AG08395 (cell line): Measurements from ENCODE around the gene MCU.

Experiments
- DNase-seq: peaks from one replicate; pipeline ENCODE4 v3.0.0; 2012; ENCODE audit warnings: mixed read lengths, low spot score

Gene MCU

GRCh38 chr10:72846238-72846637 lies 154.3 kb downstream of the MCU start:
- peak; percentile 13 for DNase-seq

GRCh38 chr10:72847681-72848080 lies 155.7 kb downstream of the MCU start:
- no peak for DNase-seq

GRCh38 chr10:72850861-72851260 lies 158.9 kb downstream of the MCU start:
- DNase-seq, result no peak

DNA sequence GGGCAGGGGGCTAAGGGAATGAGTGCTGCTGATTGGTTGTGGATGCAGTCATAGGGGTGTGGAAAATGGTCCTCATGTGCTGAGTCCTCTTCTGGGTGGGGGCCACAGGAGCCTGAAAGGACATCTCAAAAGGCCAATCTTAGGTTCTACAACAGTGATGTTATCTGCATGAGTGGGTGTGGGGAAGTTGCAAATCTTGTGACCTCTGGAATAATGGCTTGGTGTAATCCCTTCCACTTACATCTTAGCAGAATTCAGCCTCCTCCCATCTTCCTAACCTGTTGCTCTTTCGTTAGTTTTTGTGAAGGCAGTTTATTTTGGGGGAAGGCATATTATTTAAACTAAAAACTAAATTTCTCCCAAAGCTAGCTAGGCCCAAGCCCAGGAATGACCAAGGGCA lies 159.6 kb downstream of the MCU start:
- DNase-seq, result no peak

DNA sequence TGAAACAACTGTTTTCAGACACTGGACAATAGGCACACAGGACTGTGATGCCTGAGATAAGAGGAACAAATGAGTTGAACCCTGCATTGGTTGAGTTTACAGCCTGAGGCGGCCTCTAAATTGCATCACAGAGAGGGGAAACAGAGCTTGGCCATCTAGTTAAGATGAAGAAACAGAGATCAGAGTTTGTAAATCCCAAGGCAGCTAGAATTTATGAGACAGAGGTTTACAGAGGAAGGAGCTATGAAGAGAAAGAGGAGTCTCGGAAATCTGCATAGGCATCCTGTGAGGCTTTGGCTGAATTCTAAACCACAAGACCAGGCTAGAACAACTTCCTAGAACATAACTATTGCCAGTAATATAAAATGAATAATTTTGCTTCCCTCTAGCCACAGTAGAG lies 160.6 kb downstream of the MCU start:
- no peak for DNase-seq

GRCh38 chr10:72855129-72855528 lies 163.2 kb downstream of the MCU start:
- no peak for DNase-seq

DNA sequence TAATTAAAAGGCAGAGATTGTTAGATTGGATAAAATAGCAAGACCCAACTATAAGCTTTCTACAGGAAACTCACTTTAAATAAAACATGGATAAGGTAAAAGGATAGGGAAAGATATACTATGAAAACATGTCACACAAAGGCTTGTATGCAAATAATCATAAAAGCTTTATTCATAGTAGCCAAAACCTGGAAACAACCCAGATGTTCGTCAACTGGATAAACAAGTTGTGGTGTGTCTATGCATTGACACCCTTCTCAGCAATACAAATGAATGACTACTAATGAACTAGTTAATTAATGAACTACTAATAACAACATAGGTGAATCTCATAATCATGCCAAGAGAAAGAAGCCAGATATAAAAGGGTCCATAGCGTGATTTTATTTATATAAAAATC lies 163.8 kb downstream of the MCU start:
- DNase-seq, result no peak

- DNase-seq, result no peak
Measured at GRCh38 chr10:72858067-72858466, 166.1 kb downstream of the MCU start.

GRCh38 chr10:72862957-72863356 lies 171.0 kb downstream of the MCU start:
- DNase-seq, result no peak

DNA sequence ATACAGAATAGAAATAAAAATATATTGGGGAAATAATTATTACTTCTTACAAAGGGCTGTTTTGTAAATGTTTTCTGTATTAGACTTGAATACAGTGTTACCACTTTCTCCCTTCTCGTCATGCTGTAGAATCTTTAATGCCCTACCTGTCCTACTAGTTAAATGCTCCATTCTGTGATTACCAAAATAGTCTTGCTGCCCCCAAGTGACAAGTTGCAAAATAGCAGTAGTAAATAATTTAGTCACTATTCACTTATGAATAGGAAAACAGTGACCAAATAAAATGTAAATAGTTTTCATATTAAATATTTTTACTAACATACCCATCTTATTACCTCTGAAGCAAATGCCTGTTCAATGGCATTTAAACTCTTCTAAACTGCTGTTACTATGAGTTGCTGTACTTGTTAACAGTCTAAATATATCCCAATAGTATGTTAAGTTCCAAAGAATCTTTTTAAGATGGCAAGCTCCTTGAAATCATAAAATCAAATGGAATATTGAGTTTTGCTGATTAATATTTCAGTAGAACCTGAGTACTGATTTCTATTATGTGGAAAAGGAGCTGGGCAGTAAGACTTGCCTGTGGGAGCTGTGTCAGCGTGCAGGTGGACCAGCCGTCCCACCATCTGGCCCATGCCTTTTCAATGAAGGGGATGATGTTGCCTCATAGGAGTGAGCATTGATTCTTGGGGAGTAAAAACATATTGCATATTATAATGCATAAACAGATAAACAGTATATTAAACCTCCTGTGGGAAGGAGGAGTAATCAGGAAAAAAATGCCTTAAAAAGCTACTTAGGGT lies 183.5 kb downstream of the MCU start:
- peak; percentile 22 for DNase-seq

- no peak for DNase-seq
Measured at GRCh38 chr10:72879245-72879644, 187.3 kb downstream of the MCU start.

DNA sequence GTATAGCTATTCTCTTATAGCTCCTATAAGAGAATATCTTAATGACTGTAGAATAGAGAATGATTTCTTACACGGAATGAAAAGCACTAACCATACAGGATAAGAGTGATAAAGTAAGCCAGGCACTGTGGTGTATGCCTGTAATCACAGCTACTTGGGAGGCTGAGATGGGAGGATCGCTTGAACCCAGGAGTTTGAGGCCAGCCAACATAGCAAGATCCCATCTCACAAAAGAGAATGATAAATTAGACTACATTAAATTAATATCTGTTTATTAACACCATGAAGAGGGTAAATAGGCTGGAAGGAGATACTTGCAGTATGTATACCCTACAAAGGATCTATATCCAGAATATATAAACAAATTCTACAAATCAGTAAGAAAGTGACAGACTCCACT lies 189.3 kb downstream of the MCU start:
- DNase-seq, result no peak

GRCh38 chr10:72883861-72884260 lies 191.9 kb downstream of the MCU start:
- no peak for DNase-seq

DNA sequence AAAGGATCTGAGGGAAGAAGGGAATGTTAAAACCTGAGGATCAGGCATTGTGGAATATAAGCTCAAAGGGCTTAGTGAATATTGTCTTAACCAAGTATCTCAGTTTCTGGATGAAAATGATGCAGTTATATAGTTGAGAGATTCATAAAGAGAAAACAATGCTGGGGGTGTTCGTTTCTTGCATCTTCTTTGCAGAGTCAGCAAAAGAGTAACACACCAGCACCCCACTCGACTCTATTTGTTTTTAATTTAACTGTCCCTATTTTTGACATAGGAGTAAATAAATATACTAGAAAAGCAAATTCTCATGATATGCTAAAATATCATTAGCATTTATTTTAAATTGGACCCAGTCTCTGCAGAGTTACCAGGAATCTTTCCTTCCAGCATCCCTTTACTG lies 194.0 kb downstream of the MCU start:
- DNase-seq, result no peak

DNA sequence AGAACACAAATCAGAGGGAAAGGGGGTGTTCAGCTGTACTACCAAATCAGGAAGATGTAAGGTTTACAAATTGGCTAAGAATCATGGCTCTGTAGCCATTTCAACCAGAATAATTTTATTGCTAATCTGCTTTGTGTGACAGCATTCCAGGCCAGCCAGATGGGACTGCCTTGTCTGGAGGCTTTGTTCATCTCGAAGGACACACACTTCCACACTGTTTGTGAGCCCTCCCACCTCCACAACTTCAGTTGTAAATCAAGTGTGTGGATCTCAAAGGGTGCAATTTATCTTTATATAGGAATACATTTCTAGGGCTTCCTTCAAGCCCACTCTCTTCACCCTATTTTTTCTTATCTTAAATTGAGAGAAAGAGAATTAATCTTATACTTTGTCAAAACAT lies 194.7 kb downstream of the MCU start:
- no peak for DNase-seq

GRCh38 chr10:72887043-72887442 lies 195.1 kb downstream of the MCU start:
- no peak for DNase-seq

- DNase-seq, result no peak
Measured at GRCh38 chr10:72888151-72888638, 196.3 kb downstream of the MCU start.

- no peak for DNase-seq
Measured at GRCh38 chr10:72889391-72889831, 197.5 kb downstream of the MCU start.

DNA sequence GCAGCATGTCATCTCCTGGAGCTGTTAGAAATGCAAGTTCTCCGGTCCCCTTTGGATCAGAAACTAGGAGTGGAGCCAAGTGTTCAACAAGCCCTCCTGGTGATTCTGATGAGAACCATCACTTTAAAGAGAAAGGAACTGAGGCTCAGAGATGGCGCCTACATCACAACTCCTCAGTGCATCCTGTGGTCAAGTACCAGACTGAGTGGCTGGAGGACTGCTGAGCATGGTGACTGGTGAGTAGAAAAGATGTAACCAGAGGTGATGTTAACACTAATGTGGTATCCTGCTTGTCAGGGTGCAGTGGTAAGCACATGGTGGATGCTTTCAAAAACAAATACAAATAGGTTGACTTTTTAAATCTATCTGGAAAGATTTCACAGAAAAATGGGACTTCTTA lies 198.1 kb downstream of the MCU start:
- no peak for DNase-seq

GRCh38 chr10:72893136-72893798 lies 201.3 kb downstream of the MCU start, which contains the start of gene OIT3:
OIT3 (plus strand) TSS chr10:72893739; CDS start chr10:72893799, 60 bp downstream.
- DNase-seq, result no peak

DNA sequence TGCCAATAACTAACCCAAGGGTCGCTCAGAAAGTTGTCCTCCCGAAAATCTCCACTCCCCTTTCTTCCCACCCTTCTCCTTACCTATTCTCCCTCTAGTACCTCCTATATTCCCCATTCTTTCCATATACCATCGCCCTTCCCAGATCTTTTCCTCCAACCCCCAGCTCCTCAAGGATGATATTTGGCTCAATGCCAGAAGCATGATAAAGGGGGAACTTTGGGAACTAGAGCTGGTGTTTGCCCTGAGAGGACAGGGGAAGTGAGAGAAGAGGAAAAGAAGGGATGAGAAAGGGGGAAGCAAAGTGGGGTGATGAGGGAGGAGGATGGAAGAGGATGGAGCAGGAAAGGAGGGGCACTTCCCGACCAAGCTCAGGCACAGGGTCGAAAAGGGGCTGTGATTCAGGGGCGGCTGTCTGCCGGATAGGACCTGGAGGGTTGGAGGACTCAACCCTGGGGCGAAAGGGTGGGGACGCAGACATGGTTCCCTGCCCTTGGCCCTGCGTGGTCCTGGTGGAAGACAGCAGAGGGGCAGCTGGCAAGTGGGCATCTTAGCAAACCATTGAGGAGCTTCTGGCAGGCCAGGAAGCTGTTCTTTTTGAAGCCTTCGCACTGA lies 203.4 kb downstream of the MCU start:
- no peak for DNase-seq

- DNase-seq, result no peak
Measured at GRCh38 chr10:72898616-72899015, 206.7 kb downstream of the MCU start.

- DNase-seq, result no peak
Measured at GRCh38 chr10:72899545-72899944, 207.6 kb downstream of the MCU start.
